ENCODE results near the gene BEST3.
"Not testable (repeated sequence)": the region's sequence is repeated elsewhere in the genome, so short reads cannot be mapped to it uniquely, and the experiment has no call there.

BEST3 gene

GRCh38 chr12:69647178-69647577 lies 51.9 kb downstream of the BEST3 start:
- DNase-seq, result no peak

- DNase-seq, result no peak
These were observed 54.1 kb downstream of the BEST3 start for GRCh38 chr12:69645031-69645430.

- no peak for DNase-seq
These were observed 54.6 kb downstream of the BEST3 start for GRCh38 chr12:69644511-69644910.

GRCh38 chr12:69642531-69642930 lies 56.6 kb downstream of the BEST3 start:
- no peak for DNase-seq

GRCh38 chr12:69641546-69641945 lies 57.6 kb downstream of the BEST3 start:
- DNase-seq, result no peak

- DNase-seq, result no peak
These were observed 59.6 kb downstream of the BEST3 start for GRCh38 chr12:69639400-69640016.

- no peak for DNase-seq
These were observed 66.0 kb downstream of the BEST3 start for GRCh38 chr12:69633061-69633460.

GRCh38 chr12:69630191-69630590 lies 68.9 kb downstream of the BEST3 start:
- no peak for DNase-seq

- DNase-seq, result no peak
These were observed 71.6 kb downstream of the BEST3 start for GRCh38 chr12:69627501-69627900.

GRCh38 chr12:69623970-69624369 lies 75.1 kb downstream of the BEST3 start:
- no peak for DNase-seq

GRCh38 chr12:69621551-69621950 lies 77.6 kb downstream of the BEST3 start:
- DNase-seq, result no peak

GRCh38 chr12:69620921-69621320 lies 78.2 kb downstream of the BEST3 start:
- no peak for DNase-seq

GRCh38 chr12:69620077-69620476 lies 79.0 kb downstream of the BEST3 start:
- no peak for DNase-seq

GRCh38 chr12:69619050-69619449 lies 80.1 kb downstream of the BEST3 start:
- DNase-seq, result no peak

GRCh38 chr12:69616025-69616424 lies 83.1 kb downstream of the BEST3 start:
- no peak for DNase-seq

GRCh38 chr12:69613351-69613750 lies 85.8 kb downstream of the BEST3 start:
- DNase-seq, result no peak

GRCh38 chr12:69610729-69611128 lies 88.4 kb downstream of the BEST3 start, which contains the start of gene LRRC10:
TSS of gene LRRC10 (minus strand) at chr12:69610907. CDS start at chr12:69610838, 69 bp downstream.
- DNase-seq, result no peak

- no peak for DNase-seq
These were observed 89.0 kb downstream of the BEST3 start for GRCh38 chr12:69610126-69610525.

GRCh38 chr12:69608114-69608513 lies 91.0 kb downstream of the BEST3 start:
- DNase-seq, result no peak

GRCh38 chr12:69604275-69604674 lies 94.8 kb downstream of the BEST3 start:
- not testable (repeated sequence) for DNase-seq

All from DMS79 (cell line).